Urinary bladder (tissue), 4 donors: ENCODE results near the gene DPEP2. TPM values are rescaled to one million over a fixed set of nuclear protein-coding genes. Genes with fewer than 3 reads are reported as not detected.
"Not testable (repeated sequence)": the region's sequence is repeated elsewhere in the genome, so short reads cannot be mapped to it uniquely, and the experiment has no call there.

ENCODE experiments used
- DNase-seq: peaks from one replicate; pipeline ENCODE4 v3.0.0-alpha.2; 2015; ENCODE audit errors: extremely low spot score
- H3K27ac ChIP-seq: one replicate; pipeline ENCODE4 v1.5.1; 2013; ENCODE audit warnings: low read depth, mild to moderate bottlenecking, moderate library complexity
- H3K36me3 ChIP-seq: one replicate; pipeline ENCODE4 v1.6.1; 2013; ENCODE audit warnings: mild to moderate bottlenecking, moderate library complexity; ENCODE audit not compliant: insufficient read depth
- H3K4me1 ChIP-seq: one replicate; pipeline ENCODE4 v1.6.1; 2013; ENCODE audit warnings: mild to moderate bottlenecking, moderate library complexity; ENCODE audit not compliant: insufficient read depth
- H3K4me3 ChIP-seq: one replicate; pipeline ENCODE4 v1.5.1; 2013; ENCODE audit warnings: low read depth, low read length
- WGBS: extraction: QIAGEN DNeasy Blood & Tissue Kit; methylation state at CpG from one replicate; pipeline ENCODE4 v1.1.7; 2013; 5-methylcytosine and 5-hydroxymethylcytosine counted together
- polyA plus RNA-seq: library from polyadenylated mRNA; stranded (reverse); fragments of 200-250 nt; gene quantifications from one replicate; pipeline ENCODE4 v1.2.3, GENCODE V29; 2013
- small RNA-seq: library from RNA; depleted of rRNA; stranded (forward); fragments of <200 nt; gene quantifications from one replicate; pipeline ENCODE3, GENCODE V24; 2014
- total RNA-seq: library from RNA; depleted of rRNA; stranded (reverse); fragments of >200 nt; gene quantifications from one replicate; pipeline ENCODE4 v1.2.3, GENCODE V29; 2014
- donor health status: healthy with polysubstance abuse.
- donor health status: healthy.

Gene DPEP2
- total and polyA plus RNA-seq, 2 donors, result 2.3 to 2.5 TPM

DNA sequence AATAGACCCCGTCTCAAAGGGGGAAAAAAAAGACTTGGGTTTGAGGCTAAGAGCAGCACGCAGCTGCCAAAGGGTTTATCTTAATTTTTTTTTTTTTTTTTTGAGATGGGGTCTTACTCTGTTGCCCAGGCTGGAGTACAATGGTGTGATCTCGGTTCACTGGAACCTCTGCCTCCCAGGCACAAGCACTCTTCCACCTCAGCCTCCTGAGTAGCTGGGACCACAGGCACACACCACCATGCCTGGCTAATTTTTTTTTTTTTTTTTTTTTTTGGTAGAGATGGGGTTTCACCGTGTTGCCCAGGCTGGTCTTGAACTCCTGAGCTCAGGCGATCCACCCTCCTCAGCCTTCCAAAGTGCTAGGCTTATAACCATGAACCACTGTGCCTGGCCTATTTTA, 61.6 kb downstream of the DPEP2 start:
- H3K4me3 ChIP-seq, DNase-seq, H3K4me1 ChIP-seq, H3K36me3 ChIP-seq, H3K27ac ChIP-seq: not testable (repeated sequence)
- 91% methylated on average over 5 of the region's 5 CpGs for WGBS

Small RNA genes within 50 kb of the gene (small RNA-seq; reads per million reads assigned to genes)
- not detected for gene RNU6-359P

Other genes starting within 250 kb of the DPEP2 start
- gene RANBP10, start 192.9 kb downstream of the DPEP2 start, total RNA-seq, result 6.0 TPM
- gene RANBP10, start 192.9 kb downstream of the DPEP2 start, polyA plus RNA-seq, result 14.1 TPM
- 1.2 TPM for gene TSNAXIP1, start 192.6 kb downstream of the DPEP2 start, total RNA-seq
- gene TSNAXIP1, start 192.6 kb downstream of the DPEP2 start, polyA plus RNA-seq, result 2.0 TPM
- 27.2 TPM for gene THAP11, start 157.2 kb downstream of the DPEP2 start, total RNA-seq
- 42.2 TPM for gene THAP11, start 157.2 kb downstream of the DPEP2 start, polyA plus RNA-seq
- 70.6 TPM for gene NUTF2, start 152.6 kb downstream of the DPEP2 start, total RNA-seq
- 117 TPM for gene NUTF2, start 152.6 kb downstream of the DPEP2 start, polyA plus RNA-seq
- 16.5 TPM for gene CENPT, start 151.8 kb downstream of the DPEP2 start, total RNA-seq
- gene CENPT, start 151.8 kb downstream of the DPEP2 start, polyA plus RNA-seq, result 49.4 TPM
- 31.8 TPM for gene EDC4, start 126.4 kb downstream of the DPEP2 start, total RNA-seq
- gene EDC4, start 126.4 kb downstream of the DPEP2 start, polyA plus RNA-seq, result 43.2 TPM
- not detected for gene NRN1L, start 114.6 kb downstream of the DPEP2 start, total RNA-seq
- 1.9 TPM for gene NRN1L, start 114.6 kb downstream of the DPEP2 start, polyA plus RNA-seq
- gene PSKH1, start 106.2 kb downstream of the DPEP2 start, total RNA-seq, result 9.9 TPM
- 39.0 TPM for gene PSKH1, start 106.2 kb downstream of the DPEP2 start, polyA plus RNA-seq
- not detected for gene CTRL, start 67.6 kb downstream of the DPEP2 start, total RNA-seq
- 0.91 TPM for gene CTRL, start 67.6 kb downstream of the DPEP2 start, polyA plus RNA-seq
- 26.1 TPM for gene PSMB10, start 62.6 kb downstream of the DPEP2 start, total RNA-seq
- 74.1 TPM for gene PSMB10, start 62.6 kb downstream of the DPEP2 start, polyA plus RNA-seq
- 10.2 TPM for gene LCAT, start 55.4 kb downstream of the DPEP2 start, total RNA-seq
- gene LCAT, start 55.4 kb downstream of the DPEP2 start, polyA plus RNA-seq, result 18.5 TPM
- gene SLC12A4, start 30.8 kb downstream of the DPEP2 start, total RNA-seq, result 50.7 TPM
- 42.4 TPM for gene SLC12A4, start 30.8 kb downstream of the DPEP2 start, polyA plus RNA-seq
- gene DPEP3, start 19.0 kb downstream of the DPEP2 start, total RNA-seq, result not detected
- gene DPEP3, start 19.0 kb downstream of the DPEP2 start, polyA plus RNA-seq, result 0.09 TPM
- not detected for gene DPEP2NB, start 16.4 kb upstream of the DPEP2 start, total RNA-seq
- not detected for gene DPEP2NB, start 16.4 kb upstream of the DPEP2 start, polyA plus RNA-seq
- gene DDX28, start 23.7 kb upstream of the DPEP2 start, total RNA-seq, result 6.4 TPM
- gene DDX28, start 23.7 kb upstream of the DPEP2 start, polyA plus RNA-seq, result 11.5 TPM
- gene DUS2, start 23.8 kb upstream of the DPEP2 start, total RNA-seq, result 14.7 TPM
- 8.5 TPM for gene DUS2, start 23.8 kb upstream of the DPEP2 start, polyA plus RNA-seq
- gene NFATC3, start 85.9 kb upstream of the DPEP2 start, total RNA-seq, result 27.1 TPM
- gene NFATC3, start 85.9 kb upstream of the DPEP2 start, polyA plus RNA-seq, result 20.2 TPM
- gene ESRP2, start 236.6 kb upstream of the DPEP2 start, total RNA-seq, result 8.4 TPM
- gene ESRP2, start 236.6 kb upstream of the DPEP2 start, polyA plus RNA-seq, result 7.1 TPM
- 14.1 TPM for gene PLA2G15, start 245.9 kb upstream of the DPEP2 start, total RNA-seq
- gene PLA2G15, start 245.9 kb upstream of the DPEP2 start, polyA plus RNA-seq, result 12.7 TPM